C4-2B (cell line): ENCODE data around the gene ENDOU.

Experiments used
- H3K27ac ChIP-seq: fragments of 450-650 bp; 2 replicates; pipeline ENCODE4 v1.5.1; 2017
- CTCF ChIP-seq: fragments of 450-650 bp; conservative IDR thresholded peaks from 2 replicates; pipeline ENCODE4 v1.5.1; 2017; ENCODE audit warnings: mild to moderate bottlenecking
- ZFX ChIP-seq: fragments of 450-650 bp; IDR thresholded peaks from 2 replicates; pipeline ENCODE4 v1.6.1; 2017

The ENDOU gene

GRCh38 chr12:47740606-47741339 lies 15.5 kb upstream of the ENDOU start:
- TF ChIP-seq ZFX (no peak), CTCF (no peak)
- no peak overlapping the region for H3K27ac ChIP-seq

DNA sequence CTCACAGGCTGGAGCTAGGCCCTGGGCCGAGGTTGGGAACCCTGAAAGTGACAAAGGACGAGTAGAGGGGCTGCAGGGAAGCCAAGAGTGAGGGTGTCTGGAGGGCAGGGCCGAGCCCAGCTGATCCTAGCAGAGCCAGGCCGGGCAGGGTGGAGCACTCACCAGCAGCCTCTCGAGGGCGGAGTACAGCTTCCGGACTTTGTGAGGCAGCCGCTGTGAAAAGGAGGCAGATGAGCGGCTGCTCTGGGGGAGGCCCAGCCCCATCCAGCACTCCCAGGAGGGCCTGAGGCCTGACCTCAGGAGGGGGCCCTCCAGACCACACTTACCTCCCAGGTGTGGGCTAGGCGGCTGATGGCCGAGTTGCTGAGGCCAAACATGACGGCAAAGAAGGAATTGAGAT lies 14.7 kb upstream of the ENDOU start:
- TF ChIP-seq CTCF (no peak), ZFX (no peak)
- no peak overlapping the region for H3K27ac ChIP-seq

- H3K27ac ChIP-seq: no peak overlapping the region
- TF ChIP-seq ZFX: no peak
- no peak for TF ChIP-seq CTCF
Measured at GRCh38 chr12:47739297-47739696, 14.0 kb upstream of the ENDOU start.

DNA sequence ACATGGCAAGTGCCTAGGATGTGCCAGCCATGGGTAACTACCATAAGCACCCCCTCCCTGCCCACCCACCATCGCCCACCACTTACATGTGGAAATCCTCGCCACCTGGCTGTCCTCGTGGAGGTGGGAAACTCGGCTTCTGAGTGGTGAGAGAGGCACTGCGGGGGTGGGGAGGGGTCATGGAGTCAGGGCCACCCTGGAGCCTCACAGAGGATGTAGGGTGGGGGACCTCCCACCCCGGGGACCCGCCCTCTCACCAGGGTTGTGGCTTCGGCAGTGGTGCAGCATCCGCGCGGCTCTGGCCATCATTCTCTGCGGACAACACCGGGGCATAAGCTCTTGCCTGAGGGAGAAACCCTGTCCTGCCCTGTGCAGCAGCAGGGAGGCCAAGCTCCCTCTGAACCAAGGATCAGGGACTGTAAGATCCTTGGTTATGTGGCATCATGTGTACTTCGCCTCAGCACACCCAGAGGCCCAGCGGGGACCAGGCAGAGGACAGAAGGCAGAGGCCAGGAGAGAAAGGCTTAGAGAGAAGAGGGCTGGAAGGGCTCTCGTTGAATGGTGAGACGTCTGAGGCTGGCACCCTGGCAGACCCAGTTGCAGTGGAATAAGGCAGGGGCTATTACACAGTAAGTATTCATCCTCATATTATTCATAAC lies 12.8 kb upstream of the ENDOU start:
- no peak for TF ChIP-seq ZFX
- no peak overlapping the region for H3K27ac ChIP-seq

- no peak overlapping the region for H3K27ac ChIP-seq
- TF ChIP-seq CTCF (no peak), ZFX (no peak)
Measured at GRCh38 chr12:47736877-47737676, 11.8 kb upstream of the ENDOU start.

- H3K27ac ChIP-seq: no peak overlapping the region
- TF ChIP-seq ZFX (no peak), CTCF (no peak)
Measured at GRCh38 chr12:47736216-47736615, 10.9 kb upstream of the ENDOU start.

DNA sequence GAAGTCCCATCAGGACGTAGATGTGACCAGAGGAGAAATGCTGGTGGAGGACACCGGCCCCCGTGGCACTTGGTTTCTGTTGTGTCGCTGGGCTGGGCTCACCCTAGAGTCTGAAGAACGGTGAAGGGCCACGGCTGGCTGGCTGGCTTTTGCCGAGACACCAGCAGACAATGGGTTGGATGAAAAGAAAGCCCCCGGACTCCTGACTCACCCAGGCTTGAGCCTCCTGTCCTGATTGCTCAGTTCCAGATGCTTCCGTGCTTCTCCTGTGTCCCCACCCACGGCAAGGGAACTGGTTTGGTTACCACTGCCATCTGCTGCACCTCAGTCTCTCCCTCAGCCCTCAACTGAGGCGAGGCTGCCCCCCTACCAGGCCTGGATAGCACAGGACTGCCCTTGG lies 10.4 kb upstream of the ENDOU start:
- no peak for TF ChIP-seq ZFX
- TF ChIP-seq CTCF: no peak
- no peak overlapping the region for H3K27ac ChIP-seq
